HG03565 (cell line): ENCODE data around the gene POU2AF3.

Experiments used
- ATAC-seq: cut with Tn5 transposase; IDR thresholded peaks from one replicate; pipeline ENCODE4 v1.9.1; 2021; ENCODE audit warnings: mild to moderate bottlenecking, moderate library complexity; ENCODE audit not compliant: unreplicated experiment

Gene POU2AF3

DNA sequence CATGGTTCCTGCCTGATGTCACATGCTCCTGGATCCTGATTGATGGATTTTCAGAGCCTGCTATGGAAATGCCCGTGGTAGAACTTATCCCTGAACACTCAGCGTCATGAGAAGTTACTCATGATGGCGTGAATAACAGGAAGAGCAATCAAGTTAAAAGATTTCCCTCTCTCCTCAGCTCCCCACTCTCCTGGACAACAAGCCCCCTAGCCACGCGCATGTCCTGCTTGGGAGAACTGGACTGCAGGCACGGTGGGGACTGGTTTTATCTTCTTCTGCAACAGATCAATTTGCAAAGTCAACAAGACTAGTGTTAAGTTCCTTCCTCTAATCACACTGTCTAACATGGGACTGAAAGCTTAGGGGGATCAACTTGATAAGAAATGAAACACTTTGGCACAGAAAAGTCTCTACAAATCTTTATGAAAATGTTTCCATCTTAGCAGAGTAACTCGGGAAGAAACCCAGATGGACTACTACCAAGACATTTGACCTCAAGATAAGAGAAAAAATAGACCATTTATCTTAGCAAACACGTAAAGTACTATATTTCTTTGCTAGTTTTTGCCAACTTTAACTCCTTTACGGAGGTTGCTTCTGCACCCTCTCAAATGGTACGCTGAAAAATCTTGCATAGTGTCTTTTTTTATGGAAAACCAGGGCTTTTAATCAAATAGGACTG, 53.2 kb downstream of the POU2AF3 start:
- no peak for ATAC-seq

- ATAC-seq: no peak
Observed at GRCh38 chr11:111352231-111352746, 53.9 kb downstream of the POU2AF3 start.

DNA sequence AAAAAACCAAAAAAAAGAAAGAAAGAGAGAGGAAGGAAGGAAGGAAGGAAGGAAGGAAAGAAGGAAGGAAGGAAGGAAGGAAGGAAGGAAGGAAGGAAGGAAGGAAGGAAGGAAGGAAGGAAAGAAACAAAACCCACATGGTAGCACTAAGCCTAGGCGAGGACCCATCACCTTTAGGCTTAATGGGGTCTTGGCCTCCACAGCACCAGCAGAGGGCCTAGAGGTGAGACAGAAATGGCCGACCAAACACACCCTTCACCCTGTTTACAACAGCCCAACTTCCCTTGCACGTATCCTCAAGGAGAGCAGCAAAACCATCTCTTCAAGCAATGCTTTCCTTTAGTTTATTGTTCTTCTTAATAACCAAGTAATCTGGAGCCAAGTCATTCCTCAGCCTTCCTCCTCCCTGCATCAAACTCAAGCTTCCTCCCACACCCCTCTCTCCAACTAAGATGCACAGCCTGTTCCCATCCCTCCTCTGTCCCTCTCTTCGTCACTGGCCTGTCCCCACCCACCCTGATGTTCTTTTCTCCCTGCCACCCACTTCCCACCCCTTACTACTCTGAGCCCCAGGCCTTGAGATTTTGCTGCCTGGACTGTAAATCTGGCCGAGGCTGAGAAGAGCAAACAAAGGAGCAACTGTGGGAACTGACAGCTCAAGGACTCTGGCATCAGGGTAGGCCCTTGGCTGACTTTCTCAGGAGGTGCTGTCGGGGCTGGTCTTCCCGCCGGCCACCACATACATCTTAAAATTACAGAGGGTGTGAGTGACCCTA, 54.8 kb downstream of the POU2AF3 start:
- no peak for ATAC-seq

DNA sequence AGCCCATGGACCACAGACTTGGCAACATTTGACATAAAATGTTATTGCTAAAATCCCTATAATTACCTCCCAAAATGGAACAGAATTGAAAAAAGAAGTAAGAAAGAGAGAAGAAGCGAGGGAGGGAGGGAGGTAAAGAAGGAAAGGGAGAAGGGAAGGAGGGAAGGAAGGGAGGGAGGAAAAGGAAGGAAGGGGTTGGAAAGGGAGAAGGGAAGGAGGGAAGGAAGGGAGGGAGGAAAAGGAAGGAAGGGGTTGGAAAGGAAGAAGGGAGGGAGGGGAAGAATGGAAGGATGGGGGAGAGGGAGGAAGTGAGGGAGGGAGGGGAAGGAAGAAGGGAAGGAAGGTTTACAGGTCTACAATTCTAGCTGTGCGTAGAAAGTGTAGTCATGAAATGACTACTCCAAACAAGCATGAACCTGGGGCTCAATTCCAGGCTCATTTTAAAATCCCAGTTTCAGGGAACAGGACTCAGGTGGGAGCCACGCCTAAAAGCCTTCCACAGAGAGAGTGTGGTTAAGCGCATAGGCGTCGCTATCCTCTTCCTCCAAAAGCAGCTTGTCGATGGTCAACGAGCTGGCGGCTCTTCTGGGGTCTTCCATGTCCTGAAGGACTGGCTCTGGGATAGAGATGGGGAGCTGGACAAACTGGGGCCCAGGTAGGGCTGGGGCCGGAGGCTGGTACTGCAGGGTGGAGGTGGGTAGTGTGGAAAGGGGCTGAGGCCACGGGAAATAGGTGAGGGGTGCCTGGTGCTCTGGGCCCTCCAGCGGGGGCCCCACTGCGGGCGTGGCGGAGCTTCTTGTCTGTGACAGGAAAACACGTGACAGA, 55.6 kb downstream of the POU2AF3 start:
- no peak for ATAC-seq

DNA sequence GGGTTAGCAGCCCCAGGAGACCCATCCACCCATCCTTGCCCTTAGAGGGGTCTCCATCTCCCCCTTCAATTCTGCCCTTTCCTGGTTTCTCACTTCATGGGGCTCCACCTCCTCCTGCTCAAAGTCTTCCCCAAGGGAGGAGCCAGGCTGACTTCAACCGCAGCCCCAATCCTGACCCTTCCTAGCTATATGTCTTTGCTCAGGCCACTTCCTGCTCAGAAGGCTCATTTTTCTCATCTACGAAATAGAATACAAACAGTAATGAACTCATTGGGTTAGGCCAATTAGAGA, 56.2 kb downstream of the POU2AF3 start:
- no peak for ATAC-seq

GRCh38 chr11:111355101-111355500, 56.8 kb downstream of the POU2AF3 start:
- no peak for ATAC-seq

GRCh38 chr11:111355956-111356659, 57.8 kb downstream of the POU2AF3 start:
- no peak for ATAC-seq

DNA sequence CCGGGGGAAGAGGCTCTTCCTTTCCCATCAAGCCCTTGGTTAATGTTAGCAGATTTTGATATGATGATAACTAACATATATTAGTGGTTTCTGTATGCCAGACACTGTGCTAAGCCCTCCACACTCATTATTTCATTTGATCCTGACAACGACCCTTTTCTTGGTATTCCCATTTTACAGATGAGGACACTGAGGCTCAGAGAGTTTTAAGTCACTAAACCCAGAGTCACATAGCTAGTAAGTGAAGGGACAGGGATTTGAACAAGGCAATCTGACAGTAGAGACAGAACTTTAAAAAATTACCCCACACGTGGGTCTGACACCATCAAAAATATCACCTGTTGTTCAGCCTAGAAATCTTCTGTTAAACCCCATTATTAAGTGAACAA, 58.3 kb downstream of the POU2AF3 start:
- no peak for ATAC-seq

DNA sequence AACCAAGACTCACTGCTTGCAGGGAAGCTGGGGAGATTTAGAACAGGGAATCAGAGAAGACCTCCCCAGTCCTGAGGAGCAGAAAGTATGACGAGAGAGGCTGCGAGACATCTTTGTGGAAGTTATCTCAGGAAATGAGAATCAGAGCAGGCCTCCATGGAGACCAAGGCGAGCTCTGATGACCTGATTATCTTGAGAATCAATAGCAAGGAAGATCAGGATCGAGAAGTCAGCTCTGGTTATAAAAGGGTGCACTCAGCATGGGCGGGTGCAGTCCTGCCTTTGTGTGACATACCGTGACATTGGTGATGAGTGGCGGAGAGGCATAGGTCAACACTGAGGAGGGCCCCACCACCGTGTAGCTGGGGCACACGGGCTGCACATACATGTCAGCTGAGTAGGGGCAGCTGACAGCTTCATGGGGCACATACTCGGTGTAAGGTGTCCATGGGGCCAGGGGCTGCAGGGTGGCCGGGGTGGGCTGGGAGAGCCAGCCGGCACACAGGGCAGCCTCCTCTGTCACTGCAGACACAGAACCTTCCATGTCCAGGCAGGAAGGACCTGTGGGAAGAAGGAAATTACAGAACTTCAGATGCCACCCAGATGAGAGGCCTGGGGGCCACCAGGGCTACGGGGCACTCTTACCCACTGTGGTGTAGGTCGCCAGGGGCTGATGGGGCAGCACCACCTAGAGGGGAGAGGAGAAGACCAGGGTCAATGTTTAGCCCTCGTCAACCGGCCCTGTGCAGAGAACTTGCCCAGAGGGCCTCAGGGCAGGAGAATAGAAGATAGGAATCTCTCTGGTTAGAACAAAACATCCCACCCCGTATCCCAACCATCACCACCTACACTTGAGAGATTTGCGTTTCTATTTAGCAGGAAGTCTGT, 59.0 kb downstream of the POU2AF3 start:
- ATAC-seq: no peak
